Neural progenitor cell (in vitro differentiated cells): ENCODE measurements around the gene AGAP3.

Experiments used
- CTCF ChIP-seq: fragments of 200-600 bp; sonication (generic); IDR thresholded peaks from 2 replicates; pipeline ENCODE4 v1.5.1; 2017; ENCODE audit warnings: antibody characterized with exemption, mild to moderate bottlenecking
- EZH2 ChIP-seq: fragments of 200-600 bp; sonication (generic); IDR thresholded peaks from 2 replicates; pipeline ENCODE4 v1.6.1; 2017; ENCODE audit warnings: antibody characterized with exemption, mild to moderate bottlenecking, moderate library complexity

GRCh38 chr7:151082141-151083070 is 3.9 kb upstream of the AGAP3 start:
- TF ChIP-seq CTCF (no peak), EZH2 (no peak)
